Loucy (cell line): Measurements from ENCODE around the gene ERGIC2.

Experiments used
- H2AFZ ChIP-seq: fragments of 200-600 bp; sonication (generic); 2 replicates; pipeline ENCODE4 v1.6.0; 2016; ENCODE audit warnings: antibody characterized with exemption, mild to moderate bottlenecking, low read length, moderate library complexity
- H3F3A ChIP-seq: fragments of 200-600 bp; 2 replicates; pipeline ENCODE4 v1.6.0; 2016; ENCODE audit warnings: antibody characterized with exemption, low read depth, mild to moderate bottlenecking
- H3K27me3 ChIP-seq: fragments of 200-600 bp; sonication (generic); 2 replicates; pipeline ENCODE4 v1.6.1; 2014; ENCODE audit warnings: low read length, mild to moderate bottlenecking; ENCODE audit not compliant: insufficient read depth, poor library complexity, severe bottlenecking
- H3K36me3 ChIP-seq: fragments of 200-600 bp; sonication (generic); 2 replicates; pipeline ENCODE4 v1.6.1; 2016; ENCODE audit warnings: low read length; ENCODE audit not compliant: insufficient read depth
- H3K4me1 ChIP-seq: fragments of 200-600 bp; sonication (generic); 2 replicates; pipeline ENCODE4 v1.5.1; 2014; ENCODE audit warnings: low read length, mild to moderate bottlenecking; ENCODE audit not compliant: insufficient read depth, poor library complexity, severe bottlenecking
- H3K4me2 ChIP-seq: fragments of 200-600 bp; sonication (generic); 2 replicates; pipeline ENCODE4 v1.6.0; 2014; ENCODE audit warnings: antibody characterized with exemption, low read length, low read depth, mild to moderate bottlenecking; ENCODE audit not compliant: poor library complexity, severe bottlenecking
- H3K4me3 ChIP-seq: fragments of 200-600 bp; sonication (generic); 2 replicates; pipeline ENCODE4 v1.5.1; 2014; ENCODE audit warnings: low read length, mild to moderate bottlenecking, mixed read lengths; ENCODE audit not compliant: poor library complexity, severe bottlenecking
- H3K79me2 ChIP-seq: fragments of 200-600 bp; sonication (generic); 2 replicates; pipeline ENCODE4 v1.6.1; 2014; ENCODE audit warnings: low read length; ENCODE audit not compliant: insufficient read depth
- H3K9ac ChIP-seq: fragments of 200-600 bp; sonication (generic); 2 replicates; pipeline ENCODE4 v1.6.0; 2014; ENCODE audit warnings: mild to moderate bottlenecking, low read depth, low read length, moderate library complexity; ENCODE audit not compliant: poor library complexity, severe bottlenecking
- H3K9me2 ChIP-seq: fragments of 200-600 bp; sonication (generic); replicated peaks from 2 replicates; pipeline ENCODE4 v1.6.1; 2016; ENCODE audit warnings: low read depth, low read length, mixed read lengths
- H3K9me3 ChIP-seq: fragments of 200-600 bp; sonication (generic); 2 replicates; pipeline ENCODE4 v1.6.1; 2014; ENCODE audit warnings: mild to moderate bottlenecking, antibody characterized with exemption, low read length, low read depth; ENCODE audit not compliant: insufficient read depth
- H4K20me1 ChIP-seq: fragments of 200-600 bp; sonication (generic); 2 replicates; pipeline ENCODE4 v1.6.0; 2014; ENCODE audit warnings: antibody characterized with exemption, low read length, mild to moderate bottlenecking; ENCODE audit not compliant: insufficient read depth, poor library complexity, severe bottlenecking
- CTCF ChIP-seq: fragments of 200-600 bp; sonication (generic); conservative IDR thresholded peaks from 2 replicates; pipeline ENCODE4 v1.5.1; 2014; ENCODE audit warnings: mild to moderate bottlenecking, antibody characterized with exemption, low read length
- EZH2phosphoT487 ChIP-seq: fragments of 200-600 bp; IDR thresholded peaks from 2 replicates; pipeline ENCODE4 v1.6.1; 2018; ENCODE audit warnings: antibody characterized with exemption, mild to moderate bottlenecking, moderate library complexity, borderline replicate concordance

ERGIC2 gene

GRCh38 chr12:29374012-29374411 lies 7.0 kb downstream of the ERGIC2 start:
- Histone ChIP-seq H3K4me1 (peaks cover 26% of the 10 kb centered on the region), H2AFZ (no peak overlapping the region), H3F3A (no peaks in the 10 kb centered on the region), H3K4me3 (no peak overlapping the region), H3K9me2 (no peaks in the 10 kb centered on the region), H3K36me3 (peaks cover 16% of the 10 kb centered on the region; the same call in 1 of the 2 replicates), H3K4me2 (peak overlapping the region; percentile 18), H3K79me2 (peaks cover 67% of the 10 kb centered on the region), H3K9ac (no peak overlapping the region), H3K27me3 (no peaks in the 10 kb centered on the region), H3K9me3 (no peaks in the 10 kb centered on the region), H4K20me1 (peaks cover 51% of the 10 kb centered on the region)
- no peak for TF ChIP-seq EZH2phosphoT487
- TF ChIP-seq CTCF = no peak

- H3K9me3 ChIP-seq = 0 out of 2 replicates have a peak, but pooled peaks cover 2% of the 10 kb centered on the region
- H3K79me2 ChIP-seq = peaks cover 25% of the 10 kb centered on the region; the same call in 1 of the 2 replicates
- no peak overlapping the region for H3K9ac ChIP-seq
- peaks cover 3% of the 10 kb centered on the region for H3K4me1 ChIP-seq
- H4K20me1 ChIP-seq = peaks cover 6% of the 10 kb centered on the region
- H3F3A ChIP-seq = no peaks in the 10 kb centered on the region
- no peak overlapping the region for H3K4me2 ChIP-seq
- no peak for TF ChIP-seq CTCF
- no peak for TF ChIP-seq EZH2phosphoT487
- no peak overlapping the region for H2AFZ ChIP-seq
- no peaks in the 10 kb centered on the region for H3K9me2 ChIP-seq
- H3K4me3 ChIP-seq = no peak overlapping the region
- H3K27me3 ChIP-seq = no peaks in the 10 kb centered on the region
- H3K36me3 ChIP-seq = peaks cover 63% of the 10 kb centered on the region
Measured at GRCh38 chr12:29365091-29365490, 15.9 kb downstream of the ERGIC2 start.

GRCh38 chr12:29354954-29355353 lies 26.0 kb downstream of the ERGIC2 start:
- no peak overlapping the region for H2AFZ ChIP-seq
- H3K27me3 ChIP-seq = no peaks in the 10 kb centered on the region
- H3K4me3 ChIP-seq = no peak overlapping the region
- peaks cover 61% of the 10 kb centered on the region for H3K36me3 ChIP-seq
- H3K4me1 ChIP-seq = peaks cover 15% of the 10 kb centered on the region
- no peaks in the 10 kb centered on the region for H3F3A ChIP-seq
- H3K79me2 ChIP-seq = no peaks in the 10 kb centered on the region
- H3K4me2 ChIP-seq = no peak overlapping the region
- H3K9me2 ChIP-seq = no peaks in the 10 kb centered on the region
- peaks cover 6% of the 10 kb centered on the region for H4K20me1 ChIP-seq
- no peaks in the 10 kb centered on the region for H3K9me3 ChIP-seq
- no peak for TF ChIP-seq CTCF
- no peak for TF ChIP-seq EZH2phosphoT487
- no peak overlapping the region for H3K9ac ChIP-seq
